ENCODE measurements around the gene CFAP74.
"Not testable (repeated sequence)": the region's sequence is repeated elsewhere in the genome, so short reads cannot be mapped to it uniquely, and the experiment has no call there.

Gene CFAP74

GRCh38 chr1:1895456-1896336 is 107.9 kb downstream of the CFAP74 start:
- Mint-ChIP-seq H3K9me3 (no peaks in the 10 kb centered on the region), H3K27ac (no peak overlapping the region), H3K27me3 (no peaks in the 10 kb centered on the region), H3K36me3 (ENCODE audit: low read depth) (no peaks in the 10 kb centered on the region), H3K4me3 (no peak overlapping the region), H3K4me1 (ENCODE audit: low read depth) (peaks cover 38% of the 10 kb centered on the region)

- Mint-ChIP-seq H3K4me1 (ENCODE audit: low read depth) (peaks cover 38% of the 10 kb centered on the region), H3K27me3 (no peaks in the 10 kb centered on the region), H3K36me3 (ENCODE audit: low read depth) (no peaks in the 10 kb centered on the region), H3K4me3 (no peak overlapping the region), H3K27ac (peak overlapping the region; percentile 53), H3K9me3 (no peaks in the 10 kb centered on the region)
Measured at GRCh38 chr1:1895060-1895418, 108.5 kb downstream of the CFAP74 start.

GRCh38 chr1:1894354-1895059 is 109.1 kb downstream of the CFAP74 start:
- Mint-ChIP-seq H3K4me3 (no peak overlapping the region), H3K9me3 (no peaks in the 10 kb centered on the region), H3K4me1 (ENCODE audit: low read depth) (peaks cover 38% of the 10 kb centered on the region), H3K27ac (peak overlapping the region; percentile 53), H3K27me3 (no peaks in the 10 kb centered on the region), H3K36me3 (ENCODE audit: low read depth) (no peaks in the 10 kb centered on the region)

- peaks cover 43% of the 10 kb centered on the region for H3K4me1 Mint-ChIP-seq (ENCODE audit: low read depth)
- peaks cover 4% of the 10 kb centered on the region for H3K36me3 Mint-ChIP-seq (ENCODE audit: low read depth)
Measured at GRCh38 chr1:1893997-1894353, 109.6 kb downstream of the CFAP74 start.

GRCh38 chr1:1893291-1893985 is 110.1 kb downstream of the CFAP74 start:
- Mint-ChIP-seq H3K4me1 (ENCODE audit: low read depth) (peaks cover 48% of the 10 kb centered on the region), H3K27ac (peak overlapping the region; percentile 40), H3K9me3 (no peaks in the 10 kb centered on the region), H3K27me3 (no peaks in the 10 kb centered on the region), H3K36me3 (ENCODE audit: low read depth) (peaks cover 7% of the 10 kb centered on the region), H3K4me3 (no peak overlapping the region)

More at GRCh38 chr1:1893997-1894353, 109.6 kb downstream of the CFAP74 start:
- Mint-ChIP-seq H3K27ac (no peak overlapping the region), H3K27me3 (no peaks in the 10 kb centered on the region), H3K9me3 (no peaks in the 10 kb centered on the region), H3K4me3 (no peak overlapping the region)

- H3K4me3 Mint-ChIP-seq: peak overlapping the region; percentile 88
- no peaks in the 10 kb centered on the region for H3K27me3 Mint-ChIP-seq
- H3K4me1 Mint-ChIP-seq (ENCODE audit: low read depth): peaks cover 55% of the 10 kb centered on the region
- no peaks in the 10 kb centered on the region for H3K9me3 Mint-ChIP-seq
- peaks cover 12% of the 10 kb centered on the region for H3K36me3 Mint-ChIP-seq (ENCODE audit: low read depth)
- H3K27ac Mint-ChIP-seq: peak overlapping the region; percentile 72
Measured at GRCh38 chr1:1892763-1893120, 110.8 kb downstream of the CFAP74 start.

GRCh38 chr1:1892079-1892762 is 111.4 kb downstream of the CFAP74 start:
- H3K27me3 Mint-ChIP-seq: no peaks in the 10 kb centered on the region
- H3K9me3 Mint-ChIP-seq: no peaks in the 10 kb centered on the region
- peaks cover 12% of the 10 kb centered on the region for H3K36me3 Mint-ChIP-seq (ENCODE audit: low read depth)
- peak overlapping the region; percentile 88 for H3K4me3 Mint-ChIP-seq
- H3K27ac Mint-ChIP-seq: peak overlapping the region; percentile 72
- peaks cover 59% of the 10 kb centered on the region for H3K4me1 Mint-ChIP-seq (ENCODE audit: low read depth)

GRCh38 chr1:1891349-1892078 is 112.1 kb downstream of the CFAP74 start:
- Mint-ChIP-seq H3K27ac (peak overlapping the region; percentile 72), H3K4me1 (ENCODE audit: low read depth) (peaks cover 64% of the 10 kb centered on the region), H3K4me3 (peak overlapping the region; percentile 88), H3K36me3 (ENCODE audit: low read depth) (peaks cover 12% of the 10 kb centered on the region), H3K9me3 (no peaks in the 10 kb centered on the region), H3K27me3 (no peaks in the 10 kb centered on the region)

GRCh38 chr1:1890506-1891348 is 112.9 kb downstream of the CFAP74 start, which contains the start of gene GNB1:
Gene GNB1, minus strand, starts transcription at chr1:1891087. Its CDS starts 65,634 bp downstream, at chr1:1825453.
- Mint-ChIP-seq H3K9me3 (no peaks in the 10 kb centered on the region), H3K4me3 (peak within 1 kb of the TSS; percentile 88), H3K4me1 (ENCODE audit: low read depth) (peaks cover 65% of the 10 kb centered on the region), H3K36me3 (ENCODE audit: low read depth) (peaks cover 16% of the 10 kb centered on the region), H3K27ac (peak within 1 kb of the TSS; percentile 76), H3K27me3 (no peaks in the 10 kb centered on the region)

- peaks cover 59% of the 10 kb centered on the region for H3K4me1 Mint-ChIP-seq (ENCODE audit: low read depth)
- H3K9me3 Mint-ChIP-seq: no peaks in the 10 kb centered on the region
- peak overlapping the region; percentile 85 for H3K27ac Mint-ChIP-seq
- peaks cover 16% of the 10 kb centered on the region for H3K36me3 Mint-ChIP-seq (ENCODE audit: low read depth)
- no peaks in the 10 kb centered on the region for H3K27me3 Mint-ChIP-seq
- peak overlapping the region; percentile 86 for H3K4me3 Mint-ChIP-seq
Measured at GRCh38 chr1:1889847-1890505, 113.6 kb downstream of the CFAP74 start.

GRCh38 chr1:1889090-1889750 is 114.4 kb downstream of the CFAP74 start:
- peaks cover 54% of the 10 kb centered on the region for H3K4me1 Mint-ChIP-seq (ENCODE audit: low read depth)
- H3K27me3 Mint-ChIP-seq: no peaks in the 10 kb centered on the region
- no peaks in the 10 kb centered on the region for H3K9me3 Mint-ChIP-seq
- peaks cover 16% of the 10 kb centered on the region for H3K36me3 Mint-ChIP-seq (ENCODE audit: low read depth)
- peak overlapping the region; percentile 85 for H3K27ac Mint-ChIP-seq
- H3K4me3 Mint-ChIP-seq: peak overlapping the region; percentile 86

- H3K27me3 Mint-ChIP-seq, H3K4me3 Mint-ChIP-seq, H3K27ac Mint-ChIP-seq, H3K9me3 Mint-ChIP-seq: not testable (repeated sequence)
- peaks cover 71% of the 10 kb centered on the region for H3K4me1 Mint-ChIP-seq (ENCODE audit: low read depth)
- peaks cover 36% of the 10 kb centered on the region for H3K36me3 Mint-ChIP-seq (ENCODE audit: low read depth)
Measured at GRCh38 chr1:1883890-1884289, 119.7 kb downstream of the CFAP74 start.

Measured in stimulated activated naive CD8-positive, alpha-beta T cell treated with anti-CD3 and anti-CD28 coated beads, Interleukin-15, Interleukin-2, amounts not matched to agents 100 ng/mL and 50 ng/mL, for 24 hours (primary cell).